AG04449 (cell line): ENCODE measurements around the gene SELENOO.
A peak's percentile ranks its signal among the peaks of the same experiment; 100 is the strongest.
"Not testable (repeated sequence)": the region's sequence is repeated elsewhere in the genome, so short reads cannot be mapped to it uniquely, and the experiment has no call there.

Source experiments
- CTCF ChIA-PET: fragments of 350-600 bp; formaldehyde crosslinking; extraction: SDS; loops from one replicate; lab custom pipeline; 2021; ENCODE audit warnings: antibody characterized with exemption; lab: Yijun Ruan, JAX
- POLR2A ChIA-PET: fragments of 400-600, 350-600 bp; formaldehyde crosslinking; extraction: SDS; loops from one replicate; lab custom pipeline; 2020; ENCODE audit warnings: antibody characterized with exemption, inconsistent platforms; lab: Yijun Ruan, JAX
- DNase-seq: peaks from one replicate; pipeline ENCODE4 v3.0.0-alpha.2; 2010; ENCODE audit warnings: low read depth, low spot score
- H3K4me3 ChIP-seq: 2 replicates; pipeline ENCODE4 v1.5.1; 2011; ENCODE audit warnings: low read depth, mild to moderate bottlenecking, control low read depth, low read length
- TF ChIP-seq, protein P1 (sequence below): IDR thresholded peaks from one replicate; pipeline ENCODE4 v1.5.1; 2011; ENCODE audit warnings: mild to moderate bottlenecking, moderate library complexity, low read length, control low read depth, inconsistent platforms; ENCODE audit not compliant: insufficient read depth; ENCODE audit errors: missing control alignments

Gene SELENOO

DNA sequence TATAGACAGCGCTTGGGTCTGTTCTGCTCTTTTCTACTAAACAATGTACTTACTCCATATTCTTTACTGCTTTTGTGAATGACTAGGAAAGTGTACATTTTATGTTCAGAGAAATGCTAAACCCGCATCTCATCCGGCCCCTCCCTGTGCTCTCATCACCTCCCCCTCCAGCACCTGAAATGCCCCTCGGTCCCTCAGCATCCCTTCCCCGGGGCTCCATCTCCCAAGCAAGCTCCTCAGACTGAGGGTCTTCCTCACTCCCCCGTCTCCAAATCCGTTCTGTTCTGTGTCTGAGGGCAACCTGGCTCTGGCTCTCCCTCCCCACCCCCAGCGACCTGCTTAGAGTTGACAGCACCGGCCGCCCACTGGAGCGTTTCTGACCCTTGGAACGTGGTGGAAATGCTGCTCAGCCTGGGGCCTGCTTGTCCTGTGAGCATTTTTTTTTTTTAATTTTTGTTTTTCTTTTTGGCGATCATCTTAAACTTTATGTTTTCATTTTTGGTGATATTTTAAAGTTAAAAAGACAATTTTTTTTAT lies 1.4 kb downstream of the SELENOO start:
- peak overlapping the region; percentile 71 for H3K4me3 ChIP-seq
- TF ChIP-seq, protein P1, sequence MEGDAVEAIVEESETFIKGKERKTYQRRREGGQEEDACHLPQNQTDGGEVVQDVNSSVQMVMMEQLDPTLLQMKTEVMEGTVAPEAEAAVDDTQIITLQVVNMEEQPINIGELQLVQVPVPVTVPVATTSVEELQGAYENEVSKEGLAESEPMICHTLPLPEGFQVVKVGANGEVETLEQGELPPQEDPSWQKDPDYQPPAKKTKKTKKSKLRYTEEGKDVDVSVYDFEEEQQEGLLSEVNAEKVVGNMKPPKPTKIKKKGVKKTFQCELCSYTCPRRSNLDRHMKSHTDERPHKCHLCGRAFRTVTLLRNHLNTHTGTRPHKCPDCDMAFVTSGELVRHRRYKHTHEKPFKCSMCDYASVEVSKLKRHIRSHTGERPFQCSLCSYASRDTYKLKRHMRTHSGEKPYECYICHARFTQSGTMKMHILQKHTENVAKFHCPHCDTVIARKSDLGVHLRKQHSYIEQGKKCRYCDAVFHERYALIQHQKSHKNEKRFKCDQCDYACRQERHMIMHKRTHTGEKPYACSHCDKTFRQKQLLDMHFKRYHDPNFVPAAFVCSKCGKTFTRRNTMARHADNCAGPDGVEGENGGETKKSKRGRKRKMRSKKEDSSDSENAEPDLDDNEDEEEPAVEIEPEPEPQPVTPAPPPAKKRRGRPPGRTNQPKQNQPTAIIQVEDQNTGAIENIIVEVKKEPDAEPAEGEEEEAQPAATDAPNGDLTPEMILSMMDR, result no peak
- CTCF ChIA-PET, result interaction anchor here (0.6 to 1.9 kb wide), 4 partner anchors 10 to 60 kb away, joined by 3 to 13 read pairs (median 4); no protein-coding TSS in a partner anchor
- POLR2A ChIA-PET, result no interaction called here
- DNase-seq, result no peak

GRCh38 chr22:50203288-50203687 lies 2.5 kb downstream of the SELENOO start:
- POLR2A ChIA-PET, result no interaction called here
- CTCF ChIA-PET, result interaction anchor here (0.9 to 1.9 kb wide), 4 partner anchors 9 to 283 kb away, joined by 3 to 4 read pairs (median 4); no protein-coding TSS in a partner anchor

DNA sequence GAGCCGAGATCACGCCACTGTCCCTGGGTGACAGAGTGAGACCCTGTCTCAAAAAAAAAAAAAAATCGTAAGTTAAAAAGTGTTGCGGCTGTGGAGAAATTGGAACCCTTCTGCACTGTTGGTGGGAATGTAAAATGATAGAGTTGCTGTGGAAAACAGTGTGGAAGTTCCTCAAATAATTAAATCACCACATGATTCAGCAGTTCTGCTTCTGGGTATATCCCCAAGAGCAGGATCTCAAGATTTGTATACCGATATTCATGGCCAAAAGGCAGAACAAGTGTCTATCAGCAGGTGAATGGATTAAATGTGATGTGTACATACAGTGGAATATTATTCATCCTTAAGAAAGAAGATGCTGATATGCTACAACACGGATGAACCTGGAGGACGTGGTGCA lies 3.8 kb downstream of the SELENOO start:
- TF ChIP-seq, protein P1, result no peak
- no peak overlapping the region for H3K4me3 ChIP-seq
- POLR2A ChIA-PET, result no interaction called here
- DNase-seq, result no peak
- CTCF ChIA-PET, result interaction anchor here (1.3 to 3.7 kb wide), 4 partner anchors 11 to 284 kb away, joined by 4 to 15 read pairs (median 7); no protein-coding TSS in a partner anchor

More at GRCh38 chr22:50203288-50203687, 2.5 kb downstream of the SELENOO start:
- TF ChIP-seq, protein P1, result no peak
- no peak for DNase-seq
- no peak overlapping the region for H3K4me3 ChIP-seq

GRCh38 chr22:50204998-50205397 lies 4.2 kb downstream of the SELENOO start:
- DNase-seq, H3K4me3 ChIP-seq, POLR2A ChIA-PET: not testable (repeated sequence)
- CTCF ChIA-PET, result interaction anchor here (1.4 to 3.7 kb wide), 3 partner anchors 11 to 37 kb away, joined by 5 to 15 read pairs (median 9); no protein-coding TSS in a partner anchor

- TF ChIP-seq, protein P1, result no peak
- no peak for DNase-seq
- H3K4me3 ChIP-seq, result no peak overlapping the region
- POLR2A ChIA-PET, result no interaction called here
- CTCF ChIA-PET, result interaction anchor here (0.6 to 3.8 kb wide), 11 partner anchors 10 to 276 kb away, joined by 3 to 22 read pairs (median 5); no protein-coding TSS in a partner anchor
Observed at GRCh38 chr22:50205781-50206569, 5.2 kb downstream of the SELENOO start.

DNA sequence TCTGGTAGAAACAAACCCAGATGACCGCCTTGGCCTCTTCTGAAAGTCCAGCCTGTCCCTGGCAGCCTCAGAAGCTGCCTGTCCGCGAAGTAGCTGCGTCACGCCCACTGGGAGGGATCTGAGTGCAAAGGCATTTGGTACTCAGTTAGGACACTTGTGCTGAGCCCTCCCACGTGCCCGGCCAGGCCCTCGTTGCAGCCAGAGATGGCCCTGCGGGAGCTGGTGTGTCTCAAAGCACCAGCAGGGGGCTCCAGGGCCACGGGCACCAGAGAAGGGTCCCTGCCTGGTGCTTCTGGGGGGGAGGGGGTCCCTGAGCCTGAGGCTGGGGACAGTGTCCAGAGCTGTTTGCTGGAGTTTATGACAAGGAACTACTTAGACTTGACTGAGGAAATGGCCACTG lies 5.8 kb downstream of the SELENOO start:
- TF ChIP-seq, protein P1, result peak; percentile 53
- no peak overlapping the region for H3K4me3 ChIP-seq
- no peak for DNase-seq
- ChIA-PET CTCF (interaction anchor here (0.6 to 3.8 kb wide), 12 partner anchors 9 to 277 kb away, joined by 3 to 22 read pairs (median 4); no protein-coding TSS in a partner anchor), POLR2A (no interaction called here)
